K562 (cell line): ENCODE results near the gene MAEL. TPM values are rescaled to one million over a fixed set of nuclear protein-coding genes. Genes with fewer than 3 reads are reported as not detected.

Experiments used
- ATAC-seq: fragments of 200-7000 bp; cut with Tn5 transposase; 3 replicates; pipeline ENCODE4 v1.9.1; 2020; ENCODE audit warnings: moderate library complexity
- BruUV-seq: library from RNA; stranded (reverse); fragments of 400-500 nt; replicated peaks from 2 replicates; lab custom pipeline; 2021; lab: Mats Ljungman, UMichigan
- CTCF ChIA-PET: fragments of 300-600 bp; formaldehyde crosslinking; extraction: SDS; loops from one replicate; lab custom pipeline; 2021; ENCODE audit warnings: low intra/inter-chr PET ratio; lab: Yijun Ruan, JAX
- POLR2A ChIA-PET: fragments of 300-600, 350-650 bp; sonication (Branson Sonifier 250); formaldehyde crosslinking; extraction: SDS; loops from one replicate; lab custom pipeline; 2021; ENCODE audit warnings: antibody characterized with exemption, inconsistent platforms; lab: Yijun Ruan, JAX
- DNase-seq, 4 experiments: peaks; one replicate each; pipeline versions ENCODE4 v3.0.0 to v3.0.0-alpha.2; 2011 to 2018; ENCODE audit warnings: low spot score in 3 of 4, mixed read lengths in 3 of 4; ENCODE audit errors: extremely low read depth in 1 of 4
- FAIRE-seq: peaks from 2 replicates; lab custom pipeline; 2011; peaks lifted over from hg19 to GRCh38; lab: Jason Lieb, UNC
- H2AFZ ChIP-seq: 2 replicates; pipeline ENCODE4 v1.6.0; 2011; ENCODE audit warnings: low read depth, low read length, control low read depth, inconsistent platforms
- H3K27ac ChIP-seq: fragments of 200-600 bp; 3 replicates; pipeline ENCODE4 v1.8.0; 2011; ENCODE audit warnings: low read depth, mild to moderate bottlenecking, control low read depth, inconsistent platforms, low read length, moderate library complexity, mixed read lengths; ENCODE audit errors: extremely low read depth
- H3K27me3 ChIP-seq, 2 experiments: fragments of 300-600 bp in 1 of 2; 2 replicates in 1 of 2; 3 replicates in 1 of 2; pipeline versions ENCODE4 v1.6.0 to v1.8.0; 2011; ENCODE audit warnings: inconsistent platforms in 2 of 2, low read length in 2 of 2, mild to moderate bottlenecking in 1 of 2, mixed read lengths in 1 of 2, moderate library complexity in 1 of 2; ENCODE audit not compliant: control insufficient read depth in 2 of 2, insufficient read depth in 2 of 2
- H3K36me3 ChIP-seq: fragments of 300-600 bp; 3 replicates; pipeline ENCODE4 v1.8.0; 2011; ENCODE audit warnings: mild to moderate bottlenecking, low read length, inconsistent platforms; ENCODE audit not compliant: control insufficient read depth, insufficient read depth
- H3K4me1 ChIP-seq, 2 experiments: fragments of 200-600 bp in 1 of 2; replicated peaks in 1 of 2; 2 replicates in 1 of 2; 3 replicates in 1 of 2; pipeline versions ENCODE4 v1.5.1 to v1.8.0; 2011; ENCODE audit warnings: inconsistent platforms in 2 of 2, low read length in 2 of 2, mild to moderate bottlenecking in 1 of 2, mixed read lengths in 1 of 2, moderate library complexity in 1 of 2; ENCODE audit not compliant: control insufficient read depth in 2 of 2, insufficient read depth in 2 of 2
- H3K4me2 ChIP-seq: 2 replicates; pipeline ENCODE4 v1.6.1; 2011; ENCODE audit warnings: low read length, control low read depth, inconsistent platforms, mixed read lengths; ENCODE audit not compliant: insufficient read depth
- H3K4me3 ChIP-seq: fragments of 200-600 bp; sonication (generic), shearing (Covaris generic); 2 replicates; pipeline ENCODE4 v1.5.1; 2016; ENCODE audit warnings: control low read depth, inconsistent platforms
- H3K79me2 ChIP-seq: fragments of 200-600 bp; 3 replicates; pipeline ENCODE4 v1.8.0; 2011; ENCODE audit warnings: low read length, inconsistent platforms; ENCODE audit not compliant: control insufficient read depth, insufficient read depth
- H3K9ac ChIP-seq, 2 experiments: 2 replicates each; pipeline versions ENCODE4 v1.6.0 to v1.6.1; 2011; ENCODE audit warnings: low read depth in 2 of 2, low read length in 2 of 2, control low read depth in 1 of 2, inconsistent platforms in 1 of 2, mild to moderate bottlenecking in 1 of 2, mixed read lengths in 1 of 2; ENCODE audit not compliant: insufficient read depth in 1 of 2
- H3K9me1 ChIP-seq: one replicate; pipeline ENCODE4 v1.6.0; 2011; ENCODE audit warnings: inconsistent platforms, mild to moderate bottlenecking, low read length, moderate library complexity; ENCODE audit not compliant: control insufficient read depth, insufficient read depth
- H3K9me3 ChIP-seq: replicated peaks from 2 replicates; pipeline ENCODE4 v1.5.1; 2011; ENCODE audit warnings: low read depth, low read length, inconsistent platforms; ENCODE audit not compliant: control insufficient read depth, insufficient read depth
- H4K20me1 ChIP-seq: replicated peaks from 2 replicates; pipeline ENCODE4 v1.6.1; 2011; ENCODE audit warnings: low read length, inconsistent platforms, mixed read lengths; ENCODE audit not compliant: control insufficient read depth, insufficient read depth
- CSDE1 ChIP-seq, 2 experiments: fragments of 450-650 bp; IDR thresholded peaks; 2 replicates each; pipeline ENCODE4 v1.6.1; 2016; ENCODE audit warnings: mild to moderate bottlenecking in 1 of 2
- GABPB2 ChIP-seq: fragments of 250-450 bp; sonication (Bioruptor Pico); conservative IDR thresholded peaks from 2 replicates; pipeline ENCODE4 v1.5.1; 2021; ENCODE audit warnings: mild to moderate bottlenecking
- MLX ChIP-seq, 2 experiments: fragments of 450-650 bp in 1 of 2; sonication (generic) in 1 of 2; formaldehyde crosslinking; conservative IDR thresholded peaks; 2 replicates each; pipeline versions ENCODE4 v1.4.0 to v1.8.1; 2020 to 2022; ENCODE audit warnings: mild to moderate bottlenecking in 1 of 2, missing genetic modification reagents in 1 of 2
- MTA3 ChIP-seq: fragments of 450-650 bp; formaldehyde crosslinking; IDR thresholded peaks from 2 replicates; pipeline ENCODE4 v1.6.1; 2017; ENCODE audit warnings: mild to moderate bottlenecking, borderline replicate concordance
- RUNX1 ChIP-seq: sonication (generic); IDR thresholded peaks from 2 replicates; pipeline ENCODE4 v1.6.1; 2016; ENCODE audit warnings: antibody characterized with exemption, low read depth
- TAF9B ChIP-seq: fragments of 450-650 bp; IDR thresholded peaks from 2 replicates; pipeline ENCODE4 v1.6.1; 2018; ENCODE audit warnings: mild to moderate bottlenecking; ENCODE audit not compliant: partially characterized antibody
- TEAD1 ChIP-seq, 2 experiments: fragments of 450-650 bp in 1 of 2; sonication (generic) in 1 of 2; formaldehyde crosslinking; IDR thresholded peaks; 2 replicates each; pipeline versions ENCODE4 v1.4.0 to v1.8.0; 2020 to 2022; ENCODE audit warnings: mild to moderate bottlenecking in 2 of 2, missing genetic modification reagents in 1 of 2
- ZKSCAN3 ChIP-seq: fragments of 250-450 bp; sonication (Bioruptor Pico); IDR thresholded peaks from 2 replicates; pipeline ENCODE4 v1.4.0; 2020
- ZNF24 ChIP-seq: fragments of 450-650 bp; IDR thresholded peaks from 2 replicates; pipeline ENCODE4 v1.6.1; 2016
- ZNF316 ChIP-seq: fragments of 450-650 bp; IDR thresholded peaks from 2 replicates; pipeline ENCODE4 v1.6.1; 2016
- ZNF354B ChIP-seq: fragments of 250-450 bp; sonication (Bioruptor Pico); IDR thresholded peaks from 2 replicates; pipeline ENCODE4 v1.4.0; 2020
- WGBS: fragments of 100-300 bp; shearing (Covaris generic); methylation state at CpG from one replicate; pipeline ENCODE4 v1.1.6; 2016; ENCODE audit warnings: low coverage, mixed read lengths; ENCODE audit not compliant: insufficient coverage; ENCODE audit errors: missing lambda C conversion rate; 5-methylcytosine and 5-hydroxymethylcytosine counted together
- in situ Hi-C: fragments of 300-500 bp; cut with MboI; formaldehyde crosslinking; loops from 4 replicates; pipeline ENCODE4 v1.15.0; 2018; ENCODE audit warnings: inconsistent platforms, mixed read lengths
- intact Hi-C: fragments of 100-400 bp; cut with micrococcal nuclease; formaldehyde crosslinking; loops from 2 replicates; pipeline ENCODE4 v1.14.2; 2022
- polyA plus RNA-seq, 8 experiments: library from polyadenylated mRNA; depleted of rRNA in 4 of 8; stranded (reverse) in 5 of 8; unstranded in 3 of 8; fragments of >200 nt; fragmentation: Nextera tagmentation in 2 of 8; fragmentation: Illumina TruSeq in 1 of 8; extraction: Ambion mirVana in 2 of 8; extraction: Trizol in 1 of 8; gene quantifications; 2 replicates each; pipeline versions ENCODE4 v1.2.1 to v1.2.3, GENCODE V29; 2011 to 2014; ENCODE audit warnings: inconsistent platforms in 1 of 8, missing spikeins in 1 of 8
- total RNA-seq, 7 experiments: library from RNA; depleted of rRNA in 6 of 7; stranded (reverse); fragments of >200 nt in 6 of 7; fragmentation: Illumina TruSeq in 2 of 7; extraction: Trizol in 2 of 7; gene quantifications; 2 replicates each; pipeline versions ENCODE4 v1.2.1 to v1.2.3, GENCODE V29; 2011 to 2021; ENCODE audit warnings: low replicate concordance in 1 of 7
- TF ChIP-seq, protein P1 (sequence below): sonication (generic); formaldehyde crosslinking; IDR thresholded peaks from 2 replicates; pipeline ENCODE4 v1.9.0; 2022; ENCODE audit warnings: mild to moderate bottlenecking, missing genetic modification reagents

MAEL gene
- total and polyA plus RNA-seq, 9 of the 15 experiments (the other 6 are each of a cell fraction or from before 2014, with no cell fraction given), result 0.11 to 1.9 (median 0.75) TPM

DNA sequence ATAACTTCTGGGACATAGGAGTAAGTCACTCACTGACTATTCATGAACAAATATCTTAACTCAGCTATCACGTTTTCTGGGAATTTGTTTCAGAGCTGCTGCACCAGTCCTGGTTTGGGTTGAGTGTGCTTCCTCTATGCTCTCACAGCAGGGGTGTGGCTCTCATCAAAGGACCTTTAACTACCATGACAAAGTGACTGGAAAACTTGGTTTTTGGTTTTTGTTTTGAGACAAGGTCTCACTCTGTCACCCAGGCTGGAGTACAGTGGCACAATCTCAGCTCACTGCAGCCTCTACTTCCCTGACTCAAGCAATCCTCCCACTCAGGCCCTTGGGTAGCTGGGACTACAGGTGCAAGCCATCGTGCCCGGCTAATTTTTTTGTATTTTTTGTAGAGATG is 17.8 kb upstream of the MAEL start:
- no peaks in the 10 kb centered on the region for H3K79me2 ChIP-seq
- peaks cover 3 to 13% of the 10 kb centered on the region in 2 experiments; a peak in 3 of 5 replicates for H3K4me1 ChIP-seq
- intact Hi-C loops (no loop called here), in situ Hi-C loops (no loop called here)
- ChIA-PET POLR2A (interaction anchor here (0.5 to 0.7 kb wide), 4 partner anchors 21 to 1273 kb away, joined by 3 to 4 read pairs (median 3); no protein-coding TSS in a partner anchor), CTCF (no interaction called here)
- H3K27me3 ChIP-seq, result peaks cover 33 to 39% of the 10 kb centered on the region in 2 experiments
- DNase-seq, result no peak
- H3K9me1 ChIP-seq, result no peaks in the 10 kb centered on the region
- H3K4me3 ChIP-seq, result no peak overlapping the region
- H2AFZ ChIP-seq, result no peak overlapping the region
- BruUV-seq, result no TSS peak
- ATAC-seq, result no peak
- no peak for TF ChIP-seq RUNX1
- no peak for TF ChIP-seq MLX (CRISPR knock-in tag; conservative IDR thresholded peaks at IDR 0.05)
- no peak for TF ChIP-seq TAF9B
- TF ChIP-seq ZNF316, result no peak
- no peak for TF ChIP-seq TEAD1 (CRISPR knock-in tag; IDR thresholded peaks at IDR 0.05)
- no peak for TF ChIP-seq CSDE1 (IDR thresholded peaks at IDR 0.05)
- TF ChIP-seq ZNF24, result no peak
- no peak for TF ChIP-seq ZKSCAN3
- no peak for TF ChIP-seq GABPB2 (CRISPR knock-in tag)
- no peak for TF ChIP-seq ZNF354B
- no peak for TF ChIP-seq MTA3
- TF ChIP-seq, protein P1, sequence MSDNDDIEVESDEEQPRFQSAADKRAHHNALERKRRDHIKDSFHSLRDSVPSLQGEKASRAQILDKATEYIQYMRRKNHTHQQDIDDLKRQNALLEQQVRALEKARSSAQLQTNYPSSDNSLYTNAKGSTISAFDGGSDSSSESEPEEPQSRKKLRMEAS, result no peak
- H4K20me1 ChIP-seq, result peaks cover 3% of the 10 kb centered on the region; the same call in 1 of the 2 replicates
- no peak overlapping the region for H3K27ac ChIP-seq
- H3K9me3 ChIP-seq, result no peaks in the 10 kb centered on the region
- 0% methylated on average over 3 of the region's 3 CpGs for WGBS
- FAIRE-seq, result no peak
- no peak overlapping the region for H3K9ac ChIP-seq
- H3K36me3 ChIP-seq, result no peaks in the 10 kb centered on the region
- H3K4me2 ChIP-seq, result no peak overlapping the region
